ENCODE data around the gene CHD1. TPM values are rescaled to one million over a fixed set of nuclear protein-coding genes. Genes with fewer than 3 reads are reported as not detected.

CHD1 gene
- total RNA-seq, 2 experiments from 2014 or later, result 217 to 228 TPM

- no peak for ATAC-seq (ENCODE audit: poor library complexity)
- peaks cover 97% of the 10 kb centered on the region for H3K36me3 Mint-ChIP-seq (ENCODE audit: low read depth)
- no peak for TF ChIP-seq CTCF (IDR thresholded peaks at IDR 0.05)
- no peak overlapping the region for H3K4me3 ChIP-seq (ENCODE audit: low read length)
- no peak overlapping the region for H3K27ac Mint-ChIP-seq
- peaks cover 20% of the 10 kb centered on the region for H3K4me1 Mint-ChIP-seq (ENCODE audit: low read depth)
- DNase-seq, result no peak
- H3K4me1 ChIP-seq (ENCODE audit: insufficient read depth, low read length), result no peaks in the 10 kb centered on the region
- H3K4me3 Mint-ChIP-seq, result no peak overlapping the region
- H3K9me3 Mint-ChIP-seq, result no peaks in the 10 kb centered on the region
- no peaks in the 10 kb centered on the region for H3K27me3 ChIP-seq (ENCODE audit: control insufficient read depth in 1 of 2, insufficient read depth in 2 of 2, low read length in 2 of 2)
- intact Hi-C loops (cut with DNase I, micrococcal nuclease), result loop anchor here in 1 of 2 experiments (5.0 kb wide), 1 partner anchor 34 kb away; no protein-coding TSS in a partner anchor
- CTCF ChIA-PET, result interaction anchor here (1.1 to 1.5 kb wide), 2 partner anchors 20 to 22 kb away, joined by 3 to 4 read pairs; no protein-coding TSS in a partner anchor
- no peaks in the 10 kb centered on the region for H3K9me3 ChIP-seq (ENCODE audit: control insufficient read depth in 1 of 2, insufficient read depth in 1 of 2, low read length in 2 of 2)
- POLR2A ChIA-PET, result no interaction called here
- H3K27me3 Mint-ChIP-seq, result no peaks in the 10 kb centered on the region
- H3K27ac ChIP-seq (ENCODE audit: low read depth in 1 of 2, low read length in 2 of 2), result no peak overlapping the region
- H3K36me3 ChIP-seq (ENCODE audit: insufficient read depth, low read length), result peaks cover 98% of the 10 kb centered on the region
Observed at GRCh38 chr5:98891591-98891990, 37.2 kb downstream of the CHD1 start.

GRCh38 chr5:98880598-98880997 lies 48.2 kb downstream of the CHD1 start:
- ChIA-PET POLR2A (interaction anchor here (0.7 kb wide), 1 partner anchor 14 kb away, joined by 3 read pairs; no protein-coding TSS in a partner anchor), CTCF (interaction anchor here (0.7 to 1.4 kb wide), 2 partner anchors 24 to 101 kb away, joined by 3 to 4 read pairs; no protein-coding TSS in a partner anchor)
- Mint-ChIP-seq H3K4me1 (ENCODE audit: low read depth) (peaks cover 26% of the 10 kb centered on the region), H3K27ac (no peak overlapping the region), H3K27me3 (no peaks in the 10 kb centered on the region), H3K9me3 (no peaks in the 10 kb centered on the region), H3K36me3 (ENCODE audit: low read depth) (peaks cover 92% of the 10 kb centered on the region), H3K4me3 (no peak overlapping the region)
- no peak overlapping the region for H3K27ac ChIP-seq (ENCODE audit: low read depth in 1 of 2, low read length in 2 of 2)
- H3K4me1 ChIP-seq (ENCODE audit: insufficient read depth, low read length), result no peaks in the 10 kb centered on the region
- no peaks in the 10 kb centered on the region for H3K9me3 ChIP-seq (ENCODE audit: control insufficient read depth in 1 of 2, insufficient read depth in 1 of 2, low read length in 2 of 2)
- peaks cover 95% of the 10 kb centered on the region for H3K36me3 ChIP-seq (ENCODE audit: insufficient read depth, low read length)
- no peak for ATAC-seq (ENCODE audit: poor library complexity)
- DNase-seq, result no peak
- H3K4me3 ChIP-seq (ENCODE audit: low read length), result no peak overlapping the region
- TF ChIP-seq CTCF (IDR thresholded peaks at IDR 0.05), result no peak
- H3K27me3 ChIP-seq (ENCODE audit: control insufficient read depth in 1 of 2, insufficient read depth in 2 of 2, low read length in 2 of 2), result no peaks in the 10 kb centered on the region
- intact Hi-C loops (cut with DNase I, micrococcal nuclease), result loop anchor here in 1 of 2 experiments (10.0 kb wide), 1 partner anchor 1866 kb away; no protein-coding TSS in a partner anchor

- H3K4me1 Mint-ChIP-seq (ENCODE audit: low read depth), result peaks cover 26% of the 10 kb centered on the region
- CTCF ChIA-PET, result interaction anchor here (1.4 kb wide), 1 partner anchor 24 kb away, joined by 3 read pairs; no protein-coding TSS in a partner anchor
- DNase-seq, result no peak
- no peak overlapping the region for H3K4me3 Mint-ChIP-seq
- no peak for ATAC-seq (ENCODE audit: poor library complexity)
- H3K9me3 Mint-ChIP-seq, result no peaks in the 10 kb centered on the region
- H3K27me3 Mint-ChIP-seq, result no peaks in the 10 kb centered on the region
- TF ChIP-seq CTCF (IDR thresholded peaks at IDR 0.05), result no peak
- POLR2A ChIA-PET, result interaction anchor here (0.7 kb wide), 1 partner anchor 14 kb away, joined by 3 read pairs; no protein-coding TSS in a partner anchor
- Histone ChIP-seq H3K27ac (ENCODE audit: low read depth in 1 of 2, low read length in 2 of 2) (no peak overlapping the region), H3K9me3 (ENCODE audit: control insufficient read depth in 1 of 2, insufficient read depth in 1 of 2, low read length in 2 of 2) (no peaks in the 10 kb centered on the region), H3K4me1 (ENCODE audit: insufficient read depth, low read length) (no peaks in the 10 kb centered on the region), H3K27me3 (ENCODE audit: control insufficient read depth in 1 of 2, insufficient read depth in 2 of 2, low read length in 2 of 2) (no peaks in the 10 kb centered on the region), H3K36me3 (ENCODE audit: insufficient read depth, low read length) (peaks cover 95% of the 10 kb centered on the region), H3K4me3 (ENCODE audit: low read length) (no peak overlapping the region)
- intact Hi-C loops (cut with DNase I, micrococcal nuclease), result loop anchor here in 1 of 2 experiments (10.0 kb wide), 1 partner anchor 1865 kb away; no protein-coding TSS in a partner anchor
- H3K36me3 Mint-ChIP-seq (ENCODE audit: low read depth), result peaks cover 91% of the 10 kb centered on the region
- no peak overlapping the region for H3K27ac Mint-ChIP-seq
Observed at GRCh38 chr5:98880151-98880550, 48.7 kb downstream of the CHD1 start.

Measured in CD4-positive, alpha-beta T cell (primary cell).